HG02970 (cell line): ENCODE measurements around the gene HLA-DQB1.
"Not testable (repeated sequence)": the region's sequence is repeated elsewhere in the genome, so short reads cannot be mapped to it uniquely, and the experiment has no call there.

Experiments
- ATAC-seq: cut with Tn5 transposase; IDR thresholded peaks from one replicate; pipeline ENCODE4 v1.9.1; 2021; ENCODE audit warnings: mild to moderate bottlenecking, moderate library complexity, moderate number of reproducible peaks; ENCODE audit not compliant: unreplicated experiment, low FRiP score

HLA-DQB1 gene

DNA sequence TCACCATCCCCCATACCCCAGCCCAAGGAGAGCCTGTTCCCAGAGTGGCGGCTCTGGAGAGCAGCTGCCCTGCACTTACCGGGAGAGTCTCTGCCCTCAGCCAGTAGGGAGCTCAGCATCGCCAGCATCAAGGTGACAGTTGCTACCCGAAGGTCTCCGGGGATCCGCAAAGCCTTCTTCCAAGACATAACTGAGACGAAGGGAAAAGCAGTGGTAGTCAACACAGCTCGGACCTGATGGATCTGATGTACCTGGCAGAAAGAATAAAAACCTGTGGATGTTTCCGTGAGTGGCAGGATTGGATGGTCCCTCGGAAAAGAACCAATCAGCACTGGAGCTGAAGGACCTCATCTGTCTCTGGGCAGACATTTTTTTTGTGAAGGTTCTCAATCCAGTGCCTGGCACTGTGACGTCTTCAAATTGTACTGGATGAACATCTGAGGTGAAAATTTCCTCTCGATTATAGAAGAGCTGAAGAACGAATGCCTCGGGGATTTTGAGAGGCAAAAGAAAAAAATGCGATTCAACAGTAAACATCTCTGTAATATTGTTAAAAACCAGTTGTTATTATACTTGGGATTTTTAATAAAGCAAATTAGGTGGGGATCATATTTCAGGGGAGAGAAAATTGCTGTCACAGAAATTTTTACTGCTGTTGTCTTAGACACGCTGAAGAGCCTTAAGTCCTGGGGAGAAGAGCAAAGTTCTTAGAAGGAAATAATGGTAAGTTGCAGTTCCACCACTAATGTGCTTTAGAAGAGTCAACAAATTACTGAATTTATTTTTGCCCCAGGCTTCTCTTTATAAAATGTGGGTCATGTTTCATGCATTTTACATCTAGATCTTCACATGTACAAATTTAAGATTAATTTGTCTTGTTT is at the start of gene HLA-DQB1:
TSS of gene HLA-DQB1 (minus strand) at position 238 of the 881 bp plus-strand sequence. CDS start at position 188, 50 bp downstream.
- peak; percentile 54 for ATAC-seq

GRCh38 chr6:32713241-32713640 is 46.8 kb upstream of the HLA-DQB1 start:
- ATAC-seq: no peak

GRCh38 chr6:32709625-32710024 is 43.2 kb upstream of the HLA-DQB1 start:
- ATAC-seq: no peak

DNA sequence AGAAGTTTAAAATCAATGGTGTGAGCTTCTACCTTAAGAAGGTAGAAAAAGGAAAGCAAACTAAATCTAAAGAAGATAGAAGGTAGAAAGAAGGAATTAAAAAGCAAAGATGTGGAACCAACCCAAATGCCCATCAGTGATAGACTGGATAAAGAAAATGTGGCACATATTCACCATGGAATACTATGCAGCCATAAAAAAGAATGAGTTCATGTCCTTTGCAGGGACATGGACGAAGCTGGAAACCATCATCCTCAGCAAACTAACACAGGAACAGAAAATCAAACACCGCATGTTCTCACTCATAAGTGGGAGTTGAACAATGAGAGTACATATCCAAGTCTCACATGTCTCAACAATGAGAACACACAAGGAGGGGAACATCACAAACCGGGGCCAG is 38.7 kb upstream of the HLA-DQB1 start:
- not testable (repeated sequence) for ATAC-seq

DNA sequence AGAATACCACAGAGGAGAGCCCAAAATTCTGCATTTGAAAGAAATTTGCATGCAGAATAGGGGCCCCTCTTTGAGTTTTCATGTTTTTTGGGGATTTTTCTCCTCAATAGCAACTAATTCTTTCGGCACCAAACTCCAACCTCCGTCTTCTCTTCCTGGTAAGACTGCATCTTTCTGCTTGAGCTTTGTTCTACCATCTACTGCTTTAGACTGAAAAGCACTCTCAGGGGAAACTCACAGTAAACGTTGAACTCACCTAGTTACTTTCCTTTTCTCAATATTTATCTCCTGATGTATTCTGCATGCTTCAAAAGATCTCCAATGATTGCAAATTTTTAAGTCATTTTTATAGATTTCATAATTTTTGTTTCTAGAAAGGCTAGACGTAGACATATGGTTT is 36.9 kb upstream of the HLA-DQB1 start:
- ATAC-seq: no peak

GRCh38 chr6:32700391-32701040 is 34.1 kb upstream of the HLA-DQB1 start:
- ATAC-seq: no peak

DNA sequence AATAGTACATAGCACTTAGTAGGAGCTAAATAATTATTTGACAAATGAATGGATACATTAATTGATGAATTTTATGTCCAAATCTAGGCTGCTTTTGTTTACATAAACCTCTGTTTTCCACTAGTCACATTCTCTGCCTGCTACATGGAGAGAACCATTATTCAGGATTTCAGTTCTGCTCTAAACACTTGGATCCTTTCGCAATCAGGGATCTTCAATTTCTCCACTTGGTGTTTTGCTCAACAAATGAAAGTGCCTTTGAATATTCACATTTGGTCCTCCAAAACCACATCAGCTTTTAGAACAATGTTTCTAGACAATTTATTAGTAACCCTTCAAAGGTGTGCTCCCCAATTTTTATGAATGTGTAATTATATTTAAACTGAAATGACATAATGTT is 30.6 kb upstream of the HLA-DQB1 start:
- no peak for ATAC-seq

- ATAC-seq: no peak
Measured at GRCh38 chr6:32692019-32692418, 25.6 kb upstream of the HLA-DQB1 start.

GRCh38 chr6:32689531-32690501 is 23.4 kb upstream of the HLA-DQB1 start:
- no peak for ATAC-seq

DNA sequence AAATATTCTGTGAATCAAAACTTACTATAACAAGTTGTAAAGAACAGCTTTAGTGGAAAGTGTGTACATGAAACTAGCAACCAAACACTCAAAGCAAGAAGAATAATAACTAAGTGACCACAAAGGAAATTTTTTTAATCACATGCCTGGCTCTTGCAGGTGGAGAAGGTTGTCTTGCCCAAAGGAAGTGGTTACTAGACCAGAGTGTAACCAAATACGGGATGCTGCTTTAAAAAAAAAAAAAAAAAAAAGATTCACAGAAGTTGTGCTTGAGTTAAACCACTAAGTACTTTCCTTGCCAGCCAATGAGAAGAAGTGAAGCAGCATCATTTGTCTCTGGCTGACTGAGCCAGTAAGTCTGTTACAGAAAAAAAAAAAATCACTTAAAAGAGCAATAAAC is 19.1 kb upstream of the HLA-DQB1 start:
- peak; percentile 68 for ATAC-seq

DNA sequence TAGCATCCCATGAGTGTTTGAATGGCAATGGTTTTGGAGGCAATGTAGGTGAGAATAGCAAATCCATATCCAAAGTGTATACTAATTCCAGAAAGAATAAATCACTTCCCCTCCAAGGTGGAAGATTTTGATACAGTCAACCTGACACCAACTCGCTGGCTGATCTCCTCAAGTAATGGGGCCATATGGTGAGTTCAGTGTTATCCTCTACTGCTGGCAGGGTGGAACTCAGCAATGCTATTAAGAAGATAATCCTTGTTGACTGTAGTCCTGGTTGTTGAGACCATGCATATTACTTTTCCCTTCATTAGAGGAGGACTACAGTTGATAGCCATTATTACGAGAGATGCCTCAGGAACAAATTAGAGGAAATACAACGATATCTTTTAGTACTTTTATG is 17.8 kb upstream of the HLA-DQB1 start:
- ATAC-seq: no peak

GRCh38 chr6:32680055-32680454 is 13.6 kb upstream of the HLA-DQB1 start:
- no peak for ATAC-seq

DNA sequence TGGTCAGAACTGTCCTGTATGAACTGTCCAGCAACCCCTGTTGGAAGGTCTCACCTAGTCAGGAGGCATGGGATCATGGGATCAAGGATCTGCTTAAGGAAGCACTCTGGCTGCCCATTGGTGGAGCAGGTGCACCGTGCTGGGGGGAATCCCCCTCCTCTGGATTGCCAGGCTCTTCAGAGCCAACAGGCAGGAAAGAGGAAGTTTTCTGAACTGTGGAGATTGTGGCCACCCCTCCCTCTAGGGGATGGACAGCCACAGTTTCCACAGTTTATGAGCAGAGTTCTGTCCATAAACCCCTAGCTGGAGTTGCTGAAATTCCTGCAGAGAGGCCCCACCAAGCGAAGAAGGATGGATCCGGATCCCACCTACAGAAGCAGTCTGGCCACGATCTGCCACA is 13.0 kb upstream of the HLA-DQB1 start:
- ATAC-seq: no peak

- ATAC-seq: not testable (repeated sequence)
Measured at GRCh38 chr6:32674123-32674522, 7.7 kb upstream of the HLA-DQB1 start.

- ATAC-seq: not testable (repeated sequence)
Measured at GRCh38 chr6:32671908-32672307, 5.5 kb upstream of the HLA-DQB1 start.

DNA sequence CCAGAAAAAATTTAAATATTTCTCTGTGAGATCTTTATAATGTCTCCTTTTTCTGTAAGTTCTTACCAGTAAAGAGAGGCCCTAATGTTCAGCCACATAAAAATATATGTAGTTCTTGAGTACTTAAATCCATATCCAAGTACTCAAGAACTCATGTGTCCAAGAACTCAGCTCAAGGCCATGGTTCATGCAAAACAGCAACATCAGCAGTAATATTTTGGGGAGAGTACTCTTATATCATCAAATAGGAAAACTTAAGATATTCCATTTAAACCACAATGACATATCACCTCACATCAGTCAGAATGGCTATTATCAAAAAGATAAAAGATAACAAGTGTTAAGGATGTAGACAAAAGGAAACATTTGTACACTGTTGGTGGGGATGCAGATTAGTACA is 3.4 kb upstream of the HLA-DQB1 start:
- no peak for ATAC-seq

GRCh38 chr6:32669240-32669639 is 2.8 kb upstream of the HLA-DQB1 start:
- no peak for ATAC-seq

GRCh38 chr6:32668226-32668747 is 1.8 kb upstream of the HLA-DQB1 start:
- peak; percentile 70 for ATAC-seq

- no peak for ATAC-seq
Measured at GRCh38 chr6:32665661-32666060, 796 bp downstream of the HLA-DQB1 start.

DNA sequence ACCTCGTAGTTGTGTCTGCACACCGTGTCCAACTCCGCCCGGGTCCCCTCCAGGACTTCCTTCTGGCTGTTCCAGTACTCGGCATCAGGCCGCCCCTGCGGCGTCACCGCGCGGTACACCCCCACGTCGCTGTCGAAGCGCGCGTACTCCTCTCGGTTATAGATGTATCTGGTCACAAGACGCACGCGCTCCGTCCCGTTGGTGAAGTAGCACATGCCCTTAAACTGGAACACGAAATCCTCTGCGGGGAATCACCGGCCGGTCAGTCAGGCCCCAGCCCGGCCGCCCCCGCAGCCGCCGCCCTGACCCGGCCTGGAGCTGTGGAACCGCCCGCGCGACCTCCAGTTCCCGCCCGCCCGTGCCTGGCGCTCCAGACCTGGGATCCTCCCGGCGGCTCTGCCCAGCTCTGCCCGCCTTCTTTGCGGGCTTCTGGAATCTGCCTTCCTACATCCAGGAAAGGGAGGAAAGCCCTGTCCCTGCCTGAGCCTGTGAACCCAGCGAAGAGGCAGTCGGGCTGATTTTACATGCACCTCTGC is 1.6 kb downstream of the HLA-DQB1 start:
- peak; percentile 36 for ATAC-seq
